ENCODE measurements around the gene IGSF8.

DNA sequence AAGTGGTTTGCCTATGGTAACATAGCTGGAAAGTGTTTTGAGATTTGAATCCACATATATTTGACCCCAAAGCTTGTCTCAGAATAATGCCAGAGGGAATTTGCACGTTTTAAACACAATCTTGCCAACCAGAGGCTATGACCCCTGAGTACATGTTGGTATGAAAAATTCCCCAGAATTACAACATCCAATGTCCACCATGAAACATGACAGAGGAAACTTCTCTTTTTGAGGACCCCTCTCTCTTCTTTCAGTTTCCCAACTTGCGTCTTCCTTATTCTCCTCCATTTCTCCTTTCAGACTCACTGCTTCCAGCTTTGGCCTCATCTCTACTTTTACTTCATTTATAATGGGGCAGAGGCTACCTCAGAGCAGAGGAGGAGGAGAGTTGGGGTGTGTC, 22.6 kb downstream of the IGSF8 start:
- TF ChIP-seq, protein P1, sequence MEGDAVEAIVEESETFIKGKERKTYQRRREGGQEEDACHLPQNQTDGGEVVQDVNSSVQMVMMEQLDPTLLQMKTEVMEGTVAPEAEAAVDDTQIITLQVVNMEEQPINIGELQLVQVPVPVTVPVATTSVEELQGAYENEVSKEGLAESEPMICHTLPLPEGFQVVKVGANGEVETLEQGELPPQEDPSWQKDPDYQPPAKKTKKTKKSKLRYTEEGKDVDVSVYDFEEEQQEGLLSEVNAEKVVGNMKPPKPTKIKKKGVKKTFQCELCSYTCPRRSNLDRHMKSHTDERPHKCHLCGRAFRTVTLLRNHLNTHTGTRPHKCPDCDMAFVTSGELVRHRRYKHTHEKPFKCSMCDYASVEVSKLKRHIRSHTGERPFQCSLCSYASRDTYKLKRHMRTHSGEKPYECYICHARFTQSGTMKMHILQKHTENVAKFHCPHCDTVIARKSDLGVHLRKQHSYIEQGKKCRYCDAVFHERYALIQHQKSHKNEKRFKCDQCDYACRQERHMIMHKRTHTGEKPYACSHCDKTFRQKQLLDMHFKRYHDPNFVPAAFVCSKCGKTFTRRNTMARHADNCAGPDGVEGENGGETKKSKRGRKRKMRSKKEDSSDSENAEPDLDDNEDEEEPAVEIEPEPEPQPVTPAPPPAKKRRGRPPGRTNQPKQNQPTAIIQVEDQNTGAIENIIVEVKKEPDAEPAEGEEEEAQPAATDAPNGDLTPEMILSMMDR (IDR thresholded peaks at IDR 0.05): no peak
- no peak for TF ChIP-seq POLR2A (IDR thresholded peaks at IDR 0.05)

Measured in thyroid gland (tissue), 4 donors.